Glutamatergic neuron (in vitro differentiated cells): ENCODE measurements around the gene TLDC2. TPM values are rescaled to one million over a fixed set of nuclear protein-coding genes. Genes with fewer than 3 reads are reported as not detected.

ENCODE experiments used
- DNase-seq: peaks from one replicate; pipeline ENCODE4 v3.0.0; 2022
- H3K27ac Mint-ChIP-seq: one replicate; pipeline ENCODE4 v1.8.0; 2020; ENCODE audit warnings: mild to moderate bottlenecking, mixed read lengths, inconsistent platforms; ENCODE audit not compliant: unreplicated experiment
- H3K27me3 Mint-ChIP-seq: one replicate; pipeline ENCODE4 v1.8.0; 2020; ENCODE audit warnings: mild to moderate bottlenecking, moderate library complexity, mixed read lengths, inconsistent platforms; ENCODE audit not compliant: unreplicated experiment
- H3K36me3 Mint-ChIP-seq: one replicate; pipeline ENCODE4 v1.8.0; 2020; ENCODE audit warnings: mild to moderate bottlenecking, mixed read lengths, inconsistent platforms; ENCODE audit not compliant: unreplicated experiment
- H3K4me1 Mint-ChIP-seq: one replicate; pipeline ENCODE4 v1.8.0; 2020; ENCODE audit warnings: mild to moderate bottlenecking, low read depth, mixed read lengths, inconsistent platforms; ENCODE audit not compliant: unreplicated experiment
- H3K4me3 Mint-ChIP-seq: one replicate; pipeline ENCODE4 v1.8.0; 2020; ENCODE audit warnings: mild to moderate bottlenecking, mixed read lengths, inconsistent platforms; ENCODE audit not compliant: unreplicated experiment
- H3K9me3 Mint-ChIP-seq: one replicate; pipeline ENCODE4 v1.8.0; 2020; ENCODE audit warnings: mild to moderate bottlenecking, moderate library complexity, mixed read lengths, inconsistent platforms; ENCODE audit not compliant: unreplicated experiment
- total RNA-seq: library from RNA; stranded (reverse); fragmentation: NEBNext Ultra II Directional; extraction: Animal tissue kit (Norgen Biotek cat#: 25700); gene quantifications from one replicate; pipeline ENCODE4 v1.2.1, GENCODE V29; 2021; ENCODE audit not compliant: unreplicated experiment
- TF ChIP-seq, protein P1 (sequence below): fragments of 200-600 bp; sonication (generic); IDR thresholded peaks from one replicate; pipeline ENCODE4 v1.5.0; 2021; ENCODE audit not compliant: partially characterized antibody, unreplicated experiment

TLDC2 gene
- total RNA-seq, 1 donor from 2014 or later, result not detected

DNA sequence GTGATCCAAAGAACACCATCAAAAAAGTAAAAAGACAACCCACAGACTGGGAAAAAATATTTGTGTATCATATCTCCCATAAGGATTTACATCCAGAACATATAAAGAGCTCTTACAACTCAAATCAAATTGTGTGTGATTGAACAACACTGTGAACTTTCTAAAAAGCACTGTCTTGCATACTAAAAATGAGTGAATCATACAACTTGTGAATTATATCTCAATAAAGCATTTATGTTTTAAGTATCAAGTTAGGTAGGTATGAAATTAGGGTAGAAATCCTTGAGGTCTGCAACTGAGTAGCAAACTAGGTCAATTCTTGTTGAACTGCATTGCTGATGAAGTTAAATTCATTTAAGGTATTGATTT, 61.4 kb downstream of the TLDC2 start:
- Mint-ChIP-seq H3K27me3 (no peaks in the 10 kb centered on the region), H3K27ac (no peak overlapping the region), H3K4me1 (no peaks in the 10 kb centered on the region), H3K9me3 (no peaks in the 10 kb centered on the region), H3K36me3 (no peaks in the 10 kb centered on the region), H3K4me3 (no peak overlapping the region)
- no peak for DNase-seq
- TF ChIP-seq, protein P1, sequence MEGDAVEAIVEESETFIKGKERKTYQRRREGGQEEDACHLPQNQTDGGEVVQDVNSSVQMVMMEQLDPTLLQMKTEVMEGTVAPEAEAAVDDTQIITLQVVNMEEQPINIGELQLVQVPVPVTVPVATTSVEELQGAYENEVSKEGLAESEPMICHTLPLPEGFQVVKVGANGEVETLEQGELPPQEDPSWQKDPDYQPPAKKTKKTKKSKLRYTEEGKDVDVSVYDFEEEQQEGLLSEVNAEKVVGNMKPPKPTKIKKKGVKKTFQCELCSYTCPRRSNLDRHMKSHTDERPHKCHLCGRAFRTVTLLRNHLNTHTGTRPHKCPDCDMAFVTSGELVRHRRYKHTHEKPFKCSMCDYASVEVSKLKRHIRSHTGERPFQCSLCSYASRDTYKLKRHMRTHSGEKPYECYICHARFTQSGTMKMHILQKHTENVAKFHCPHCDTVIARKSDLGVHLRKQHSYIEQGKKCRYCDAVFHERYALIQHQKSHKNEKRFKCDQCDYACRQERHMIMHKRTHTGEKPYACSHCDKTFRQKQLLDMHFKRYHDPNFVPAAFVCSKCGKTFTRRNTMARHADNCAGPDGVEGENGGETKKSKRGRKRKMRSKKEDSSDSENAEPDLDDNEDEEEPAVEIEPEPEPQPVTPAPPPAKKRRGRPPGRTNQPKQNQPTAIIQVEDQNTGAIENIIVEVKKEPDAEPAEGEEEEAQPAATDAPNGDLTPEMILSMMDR, result no peak

DNA sequence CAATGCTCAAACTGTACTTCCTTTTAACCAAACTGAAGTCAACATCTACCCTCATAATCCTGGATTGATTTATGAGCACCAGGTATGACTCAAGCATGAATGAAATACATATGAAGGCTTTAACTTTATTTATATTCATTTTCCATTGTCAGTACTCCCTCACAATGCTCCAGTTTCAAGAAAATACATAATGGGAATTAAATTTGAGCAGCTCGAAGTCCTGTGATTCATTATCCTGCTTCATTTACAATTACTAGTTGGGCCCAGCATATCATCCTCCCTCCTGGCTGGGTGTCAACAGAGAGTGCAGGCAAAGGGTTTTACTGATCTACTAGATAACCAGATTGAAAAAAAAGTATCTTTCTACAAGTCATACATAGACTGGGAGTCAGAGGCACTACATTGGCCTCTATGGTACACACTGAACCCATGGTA, 65.5 kb downstream of the TLDC2 start:
- Mint-ChIP-seq H3K27me3 (no peaks in the 10 kb centered on the region), H3K4me1 (no peaks in the 10 kb centered on the region), H3K4me3 (no peak overlapping the region), H3K36me3 (no peaks in the 10 kb centered on the region), H3K27ac (no peak overlapping the region), H3K9me3 (peaks cover 1% of the 10 kb centered on the region)
- TF ChIP-seq, protein P1, result no peak
- no peak for DNase-seq

Other genes starting within 250 kb of the TLDC2 start
- not detected for gene SLA2, start 229.9 kb upstream of the TLDC2 start, total RNA-seq
- gene NDRG3, start 130.0 kb upstream of the TLDC2 start, total RNA-seq, result 31.8 TPM
- 6.4 TPM for gene DSN1, start 102.4 kb upstream of the TLDC2 start, total RNA-seq
- gene SAMHD1, start 75.6 kb downstream of the TLDC2 start, total RNA-seq, result 30.8 TPM
- 4.9 TPM for gene RBL1, start 219.9 kb downstream of the TLDC2 start, total RNA-seq